ENCODE results near the gene MRPL38. TPM values are rescaled to one million over a fixed set of nuclear protein-coding genes. Genes with fewer than 3 reads are reported as not detected.

Gene MRPL38
- total RNA-seq, 2 donors from 2014 or later: 40.3 to 85.6 TPM

DNA sequence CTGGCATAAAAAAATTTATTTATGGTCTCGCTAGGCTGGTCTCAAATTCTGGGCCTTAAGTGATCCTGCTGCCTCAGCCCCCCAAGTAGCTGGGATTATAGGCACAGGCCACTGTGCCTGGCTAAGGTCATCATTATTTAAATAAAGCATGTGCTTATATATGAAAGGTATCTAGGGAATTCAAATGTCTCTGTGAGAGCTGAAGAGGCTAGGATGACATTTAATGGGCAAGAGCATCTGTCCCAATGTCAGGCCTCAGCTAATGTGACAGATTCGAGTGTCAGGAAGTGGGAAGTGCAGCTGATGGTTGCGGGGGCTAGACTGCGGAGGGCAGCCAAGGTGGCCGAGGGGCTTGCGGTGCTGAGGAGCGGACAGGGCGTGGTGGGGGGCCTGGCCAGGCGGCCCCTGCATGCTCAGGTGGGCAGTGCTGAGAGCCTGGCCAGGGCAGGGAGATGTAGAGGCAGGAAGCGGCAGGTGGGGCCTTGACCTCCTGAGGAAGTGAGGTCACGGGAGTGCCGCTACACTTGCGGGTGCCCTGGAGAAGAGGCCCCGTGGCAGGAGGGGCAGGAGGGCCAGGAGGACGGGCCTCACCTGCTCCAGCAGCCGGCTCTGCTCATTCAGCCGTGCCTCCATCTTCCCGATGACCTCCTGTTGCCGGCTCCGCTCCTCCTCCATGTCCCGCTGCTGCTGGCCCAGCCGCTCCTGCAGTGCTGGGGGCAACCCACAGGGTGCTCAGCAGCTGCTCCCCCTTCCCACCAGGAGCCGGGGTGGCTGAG is 12.6 kb upstream of the MRPL38 start:
- TF ChIP-seq, protein P1, sequence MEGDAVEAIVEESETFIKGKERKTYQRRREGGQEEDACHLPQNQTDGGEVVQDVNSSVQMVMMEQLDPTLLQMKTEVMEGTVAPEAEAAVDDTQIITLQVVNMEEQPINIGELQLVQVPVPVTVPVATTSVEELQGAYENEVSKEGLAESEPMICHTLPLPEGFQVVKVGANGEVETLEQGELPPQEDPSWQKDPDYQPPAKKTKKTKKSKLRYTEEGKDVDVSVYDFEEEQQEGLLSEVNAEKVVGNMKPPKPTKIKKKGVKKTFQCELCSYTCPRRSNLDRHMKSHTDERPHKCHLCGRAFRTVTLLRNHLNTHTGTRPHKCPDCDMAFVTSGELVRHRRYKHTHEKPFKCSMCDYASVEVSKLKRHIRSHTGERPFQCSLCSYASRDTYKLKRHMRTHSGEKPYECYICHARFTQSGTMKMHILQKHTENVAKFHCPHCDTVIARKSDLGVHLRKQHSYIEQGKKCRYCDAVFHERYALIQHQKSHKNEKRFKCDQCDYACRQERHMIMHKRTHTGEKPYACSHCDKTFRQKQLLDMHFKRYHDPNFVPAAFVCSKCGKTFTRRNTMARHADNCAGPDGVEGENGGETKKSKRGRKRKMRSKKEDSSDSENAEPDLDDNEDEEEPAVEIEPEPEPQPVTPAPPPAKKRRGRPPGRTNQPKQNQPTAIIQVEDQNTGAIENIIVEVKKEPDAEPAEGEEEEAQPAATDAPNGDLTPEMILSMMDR (IDR thresholded peaks at IDR 0.05): no peak
- TF ChIP-seq POLR2AphosphoS5 (IDR thresholded peaks at IDR 0.05) (no peak), POLR2A (IDR thresholded peaks at IDR 0.05) (no peak)
- Histone ChIP-seq H3K4me1 (replicated peaks) (no peaks in the 10 kb centered on the region), H3K9me3 (no peaks in the 10 kb centered on the region), H3K27ac (no peak overlapping the region), H3K27me3 (replicated peaks; ENCODE audit: insufficient read depth) (no peaks in the 10 kb centered on the region), H3K36me3 (no peaks in the 10 kb centered on the region), H3K4me3 (no peak overlapping the region)
- intact Hi-C loops (cut with DNase I): no loop called here
- 86% methylated on average over 22 of the region's 23 CpGs for WGBS
- DNase-seq (ENCODE audit: low spot score): no peak

DNA sequence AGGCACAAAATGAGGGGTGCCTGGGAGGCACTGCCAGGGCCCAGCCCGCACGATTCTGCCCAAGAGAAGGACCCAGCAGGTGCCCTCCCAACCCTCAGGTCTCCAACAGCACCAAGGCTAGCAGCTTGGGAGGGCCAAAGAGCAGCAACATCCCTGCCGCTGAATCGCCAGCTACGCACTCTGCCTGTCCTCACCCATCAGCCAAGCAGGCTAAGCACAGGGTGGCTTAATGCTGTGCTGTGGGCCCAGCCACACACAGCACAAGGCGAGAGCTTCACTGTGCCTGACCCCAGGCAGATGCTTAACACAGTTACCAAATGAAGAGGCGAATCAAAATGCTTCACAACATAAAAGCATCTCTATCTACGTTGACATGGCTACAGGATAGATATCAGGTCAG is 10.6 kb upstream of the MRPL38 start:
- Histone ChIP-seq H3K27ac (no peak overlapping the region), H3K27me3 (replicated peaks; ENCODE audit: insufficient read depth) (no peaks in the 10 kb centered on the region), H3K4me3 (no peak overlapping the region), H3K9me3 (no peaks in the 10 kb centered on the region), H3K36me3 (no peaks in the 10 kb centered on the region), H3K4me1 (replicated peaks) (peaks cover 3% of the 10 kb centered on the region)
- DNase-seq (ENCODE audit: low spot score): no peak
- TF ChIP-seq POLR2A (IDR thresholded peaks at IDR 0.05) (no peak), POLR2AphosphoS5 (IDR thresholded peaks at IDR 0.05) (no peak)
- WGBS: 89% methylated on average over 8 of the region's 8 CpGs
- intact Hi-C loops (cut with DNase I): no loop called here

DNA sequence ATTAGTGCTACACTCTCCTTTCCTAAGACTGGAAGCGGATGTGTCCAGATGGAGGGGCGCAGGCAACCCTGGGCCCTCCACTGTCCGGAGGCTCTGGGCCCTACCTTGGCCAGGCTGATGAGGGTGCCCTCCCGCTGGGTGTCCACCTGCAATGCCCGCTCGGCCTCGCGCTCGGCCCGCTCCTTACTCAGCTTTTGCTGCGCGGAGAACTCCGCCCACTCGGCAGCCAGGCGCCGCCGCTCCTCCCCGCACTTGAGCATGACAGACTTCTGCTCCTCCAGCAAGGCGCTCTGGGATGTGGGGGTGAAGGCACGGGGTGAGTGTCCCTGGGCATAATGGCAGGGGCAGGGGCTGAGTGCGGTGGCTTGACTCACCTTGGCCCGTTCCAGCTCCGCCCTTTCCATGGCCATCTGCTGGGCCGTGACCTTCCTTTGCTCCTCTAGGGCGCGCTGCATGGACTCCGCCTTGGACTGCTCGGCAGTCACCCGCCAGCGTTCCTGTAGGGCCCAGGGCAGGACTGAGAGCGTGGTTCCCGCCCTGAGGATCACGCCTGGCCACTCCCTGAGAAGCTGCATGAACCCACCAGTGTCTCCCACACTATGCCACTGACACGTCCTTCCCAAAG is 10.1 kb upstream of the MRPL38 start:
- Histone ChIP-seq H3K27me3 (replicated peaks; ENCODE audit: insufficient read depth) (no peaks in the 10 kb centered on the region), H3K27ac (no peak overlapping the region), H3K36me3 (no peaks in the 10 kb centered on the region), H3K4me3 (no peak overlapping the region), H3K4me1 (replicated peaks) (peaks cover 8% of the 10 kb centered on the region), H3K9me3 (no peaks in the 10 kb centered on the region)
- intact Hi-C loops (cut with DNase I): no loop called here
- 93% methylated on average over 34 of the region's 34 CpGs for WGBS
- TF ChIP-seq, protein P1 (IDR thresholded peaks at IDR 0.05): no peak
- no peak for TF ChIP-seq POLR2AphosphoS5 (IDR thresholded peaks at IDR 0.05)
- TF ChIP-seq POLR2A (IDR thresholded peaks at IDR 0.05): no peak
- DNase-seq (ENCODE audit: low spot score): no peak

DNA sequence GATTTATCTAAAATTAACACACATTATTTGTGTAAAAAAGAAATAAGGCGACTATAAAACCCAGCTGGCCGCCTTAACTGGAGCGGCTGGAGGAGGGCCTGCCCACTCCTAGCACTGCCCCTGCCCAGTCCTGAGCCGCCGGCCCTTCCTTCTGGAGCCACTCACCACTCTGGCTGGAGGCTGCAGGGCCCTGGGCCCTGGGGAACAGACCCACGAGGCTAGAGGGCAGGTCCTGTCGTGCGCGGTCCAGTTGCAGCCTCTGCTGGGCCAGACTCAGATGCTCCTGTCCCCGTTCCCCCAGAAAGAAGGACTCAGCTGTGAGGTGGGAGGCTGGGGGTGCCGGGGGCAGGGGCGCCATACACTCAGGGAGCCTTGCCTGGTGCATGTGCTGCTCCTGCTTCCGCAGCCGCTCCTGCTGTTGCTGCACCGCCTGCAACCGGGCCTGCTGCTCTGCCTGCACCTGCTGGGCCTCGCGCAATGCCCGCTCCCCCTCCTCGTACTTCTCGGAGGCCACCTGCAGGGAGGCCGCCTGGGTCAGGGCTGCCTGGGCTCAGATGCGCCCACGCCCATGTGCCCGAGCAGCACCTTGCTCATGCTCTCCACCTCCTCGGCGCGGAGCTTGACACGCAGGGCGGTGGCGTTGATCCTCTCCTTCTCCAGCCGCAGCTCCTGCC is 9.0 kb upstream of the MRPL38 start:
- Histone ChIP-seq H3K4me3 (no peak overlapping the region), H3K4me1 (replicated peaks) (peaks cover 14% of the 10 kb centered on the region), H3K27ac (no peak overlapping the region), H3K36me3 (no peaks in the 10 kb centered on the region), H3K9me3 (no peaks in the 10 kb centered on the region), H3K27me3 (replicated peaks; ENCODE audit: insufficient read depth) (no peaks in the 10 kb centered on the region)
- whole genome bisulfite sequencing: 94% methylated on average over 32 of the region's 32 CpGs
- intact Hi-C loops (cut with DNase I): no loop called here
- TF ChIP-seq POLR2A (IDR thresholded peaks at IDR 0.05) (no peak), POLR2AphosphoS5 (IDR thresholded peaks at IDR 0.05) (no peak)
- TF ChIP-seq, protein P1 (IDR thresholded peaks at IDR 0.05): no peak
- no peak for DNase-seq (ENCODE audit: low spot score)

DNA sequence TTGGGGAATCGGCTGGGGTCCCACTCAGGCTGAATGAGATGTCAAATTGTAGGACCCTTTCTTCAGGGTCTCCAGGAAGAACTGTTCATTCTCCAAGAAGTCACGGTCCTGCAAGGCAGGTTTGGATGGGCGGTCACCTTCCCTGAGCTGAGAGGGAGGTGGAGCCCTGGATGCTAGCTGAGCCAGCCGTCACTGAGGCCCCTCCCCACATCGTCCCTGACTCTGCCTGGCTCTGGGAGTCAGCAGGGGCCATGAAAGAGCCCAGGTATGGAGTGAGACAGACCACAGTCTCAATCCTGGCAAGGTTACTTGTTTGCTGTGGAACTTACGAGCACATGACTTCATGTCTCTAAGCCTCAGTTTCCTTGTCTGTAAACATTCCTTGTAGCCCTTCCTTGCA is 6.0 kb upstream of the MRPL38 start:
- WGBS: 50% methylated on average over 6 of the region's 6 CpGs
- Histone ChIP-seq H3K9me3 (no peaks in the 10 kb centered on the region), H3K27me3 (replicated peaks; ENCODE audit: insufficient read depth) (no peaks in the 10 kb centered on the region), H3K4me1 (replicated peaks) (peaks cover 14% of the 10 kb centered on the region), H3K36me3 (no peaks in the 10 kb centered on the region), H3K27ac (peak overlapping the region; percentile 59 to 64), H3K4me3 (no peak overlapping the region)
- no peak for TF ChIP-seq POLR2A (IDR thresholded peaks at IDR 0.05)
- TF ChIP-seq POLR2AphosphoS5 (IDR thresholded peaks at IDR 0.05): no peak
- TF ChIP-seq, protein P1 (IDR thresholded peaks at IDR 0.05): no peak
- DNase-seq (ENCODE audit: low spot score): peak; percentile 43
- intact Hi-C loops (cut with DNase I): no loop called here
